Spleen (tissue), 11 donors: ENCODE data around the gene PRKCG. TPM values are rescaled to one million over a fixed set of nuclear protein-coding genes. Genes with fewer than 3 reads are reported as not detected.
"Not testable (repeated sequence)": the region's sequence is repeated elsewhere in the genome, so short reads cannot be mapped to it uniquely, and the experiment has no call there.

Source experiments
- DNase-seq: peaks from one replicate; pipeline ENCODE4 v3.0.0-alpha.2; 2020
- H3K27ac ChIP-seq, 8 donors: fragments of 200-600 bp; sonication (generic) in 7 of 8; 1 replicate in 4 of 8; 2 replicates in 4 of 8; pipeline versions ENCODE4 v1.5.0 to v1.8.0; 2016 to 2021; ENCODE audit warnings: inconsistent platforms in 4 of 8, mild to moderate bottlenecking in 4 of 8, moderate library complexity in 1 of 8
- H3K27me3 ChIP-seq, 7 donors: fragments of 200-600 bp; sonication (generic) in 6 of 7; replicated peaks in 1 of 7; 1 replicate in 4 of 7; 2 replicates in 3 of 7; pipeline versions ENCODE4 v1.5.0 to v1.8.0; 2016 to 2021; ENCODE audit warnings: inconsistent platforms in 3 of 7, mild to moderate bottlenecking in 1 of 7
- H3K36me3 ChIP-seq, 6 donors: fragments of 200-600 bp; sonication (generic) in 5 of 6; 1 replicate in 4 of 6; 2 replicates in 2 of 6; pipeline versions ENCODE4 v1.5.0 to v1.8.0; 2016 to 2021; ENCODE audit warnings: inconsistent platforms in 2 of 6
- H3K4me1 ChIP-seq, 6 donors: fragments of 200-600 bp; sonication (generic) in 5 of 6; 1 replicate in 3 of 6; 2 replicates in 3 of 6; pipeline versions ENCODE4 v1.5.0 to v1.8.0; 2016 to 2021; ENCODE audit warnings: inconsistent platforms in 3 of 6
- H3K4me3 ChIP-seq, 8 donors: fragments of 200-600 bp; sonication (generic) in 7 of 8; 1 replicate in 4 of 8; 2 replicates in 4 of 8; pipeline versions ENCODE4 v1.5.0 to v1.8.0; 2016 to 2021; ENCODE audit warnings: inconsistent platforms in 4 of 8, mild to moderate bottlenecking in 4 of 8, moderate library complexity in 2 of 8
- H3K9me3 ChIP-seq, 8 donors: fragments of 200-600 bp; sonication (generic) in 7 of 8; 1 replicate in 4 of 8; 2 replicates in 4 of 8; pipeline versions ENCODE4 v1.5.0 to v1.8.0; 2016 to 2021; ENCODE audit warnings: inconsistent platforms in 4 of 8
- CTCF ChIP-seq, 11 experiments: fragments of 200-600 bp in 7 of 11; fragments of 450-650 bp in 4 of 11; sonication (generic) in 4 of 11; IDR thresholded peaks in 8 of 11; conservative IDR thresholded peaks in 3 of 11; 1 replicate in 7 of 11; 2 replicates in 4 of 11; pipeline versions ENCODE4 v1.4.0 to v1.8.0; 2016 to 2021; ENCODE audit warnings: antibody characterized with exemption in 11 of 11, inconsistent platforms in 4 of 11, mild to moderate bottlenecking in 1 of 11
- POLR2A ChIP-seq, 3 donors: fragments of 450-650 bp; IDR thresholded peaks; one replicate each; pipeline ENCODE4 v1.5.1; 2017; ENCODE audit warnings: antibody characterized with exemption in 3 of 3, mild to moderate bottlenecking in 1 of 3
- POLR2AphosphoS5 ChIP-seq, 3 donors: sonication (generic); formaldehyde crosslinking; IDR thresholded peaks; one replicate each; pipeline ENCODE4 v1.5.1; 2017; ENCODE audit warnings: antibody characterized with exemption in 3 of 3
- whole genome bisulfite sequencing, 5 donors: extraction: QIAGEN DNeasy Blood & Tissue Kit in 3 of 5; methylation state at CpG; one replicate each; pipeline versions ENCODE4 v1.1.5 to v1.1.7; 2013 to 2018; 5-methylcytosine and 5-hydroxymethylcytosine counted together
- intact Hi-C: fragments of 100-400 bp; cut with DNase I; formaldehyde crosslinking; loops from one replicate; pipeline ENCODE4 v1.15.0; 2023; ENCODE audit warnings: low total_unique reads
- polyA plus RNA-seq, 3 donors: library from polyadenylated mRNA; stranded (reverse); fragments of 200-250 nt; gene quantifications; one replicate each; pipeline ENCODE4 v1.2.1, GENCODE V29; 2013
- total RNA-seq, 7 donors: library from RNA; depleted of rRNA in 3 of 7; stranded (reverse); fragments of >200 nt in 3 of 7; fragmentation: NEBNext Ultra II Directional in 4 of 7; extraction: Animal tissue kit (Norgen Biotek cat#: 25700) in 4 of 7; gene quantifications; one replicate each; pipeline versions ENCODE4 v1.1.0 to v1.2.1, GENCODE V29; 2016 to 2021
- donor health status: healthy with polysubstance abuse.
- donor health status: DM: no; HTN: no; CAD: no; lungs with moderate emphysema.
- donor health status: DM: no; HTN: no; CAD: no.
- donor health status: Bipolar disorder and iron deficiency.
- donor health status: healthy.
- donor health status: DM: no; HTN: no; CAD: no.
- donor health status: DM: yes; HTN: yes; CAD: no.

PRKCG gene
- total and polyA plus RNA-seq, 10 donors: 0.17 TPM; not detected in 9

- intact Hi-C loops: no loop called here
- WGBS, 5 donors: 85 to 96% (median 94%) methylated on average over 4 of the region's 4 CpGs
- Histone ChIP-seq H3K36me3 (no peaks in the 10 kb centered on the region), H3K9me3 (peaks cover 0 to 20% (median 0%) of the 10 kb centered on the region in 8 donors), H3K4me3 (no peak overlapping the region), H3K27me3 (peaks cover 0 to 91% (median 20%) of the 10 kb centered on the region in 7 donors), H3K27ac (no peak overlapping the region), H3K4me1 (no peaks in the 10 kb centered on the region)
- TF ChIP-seq POLR2AphosphoS5 (IDR thresholded peaks at IDR 0.05): no peak
- TF ChIP-seq CTCF (IDR thresholded peaks at IDR 0.05 in 8 of 11, conservative IDR thresholded peaks at IDR 0.05 in 3 of 11): no peak
- no peak for TF ChIP-seq POLR2A (IDR thresholded peaks at IDR 0.05)
- DNase-seq: no peak
Observed at GRCh38 chr19:53944933-53945332, 62.9 kb downstream of the PRKCG start.

DNA sequence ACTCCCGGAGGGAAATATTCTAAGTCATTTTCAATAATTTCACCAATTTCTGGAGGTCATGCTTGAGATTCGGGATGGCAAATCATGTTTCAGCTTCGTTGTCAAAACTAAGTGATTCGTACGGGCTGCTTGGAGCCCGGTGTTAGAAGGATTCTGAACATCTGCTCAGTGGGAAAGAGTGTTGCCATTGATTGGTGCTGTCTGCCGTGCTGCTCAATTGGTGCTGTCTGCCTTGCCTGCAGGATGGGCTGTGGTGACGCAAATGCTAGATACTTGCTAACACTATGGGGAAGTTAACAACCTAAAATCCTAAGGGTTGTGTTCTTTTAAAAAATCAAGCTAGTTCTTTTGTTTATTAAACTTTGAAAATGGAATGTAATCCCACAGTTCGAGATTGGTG, 63.4 kb downstream of the PRKCG start:
- 47 to 59% (median 51%) methylated on average over 9 of the region's 9 CpGs for WGBS, 5 donors
- no peaks in the 10 kb centered on the region for H3K4me1 ChIP-seq
- H3K27ac ChIP-seq: no peak overlapping the region
- TF ChIP-seq POLR2A (IDR thresholded peaks at IDR 0.05) (no peak), POLR2AphosphoS5 (IDR thresholded peaks at IDR 0.05) (no peak), CTCF (IDR thresholded peaks at IDR 0.05 in 8 of 11, conservative IDR thresholded peaks at IDR 0.05 in 3 of 11) (no peak)
- no peak overlapping the region for H3K4me3 ChIP-seq
- DNase-seq: no peak
- intact Hi-C loops: no loop called here
- peaks cover 0 to 89% (median 20%) of the 10 kb centered on the region in 7 donors for H3K27me3 ChIP-seq
- peaks cover 0 to 20% (median 0%) of the 10 kb centered on the region in 8 donors for H3K9me3 ChIP-seq
- no peaks in the 10 kb centered on the region for H3K36me3 ChIP-seq

GRCh38 chr19:53945998-53946397, 64.0 kb downstream of the PRKCG start:
- Histone ChIP-seq H3K4me3 (no peak overlapping the region), H3K27ac (no peak overlapping the region), H3K36me3 (no peaks in the 10 kb centered on the region), H3K27me3 (peaks cover 0 to 89% (median 20%) of the 10 kb centered on the region in 7 donors), H3K9me3 (peaks cover 0 to 20% (median 0%) of the 10 kb centered on the region in 8 donors), H3K4me1 (no peaks in the 10 kb centered on the region)
- no peak for DNase-seq
- WGBS, 5 donors: 93 to 100% (median 96%) methylated on average over 2 of the region's 2 CpGs
- intact Hi-C loops: no loop called here
- TF ChIP-seq CTCF (IDR thresholded peaks at IDR 0.05 in 8 of 11, conservative IDR thresholded peaks at IDR 0.05 in 3 of 11) (no peak), POLR2A (IDR thresholded peaks at IDR 0.05) (no peak), POLR2AphosphoS5 (IDR thresholded peaks at IDR 0.05) (no peak)

DNA sequence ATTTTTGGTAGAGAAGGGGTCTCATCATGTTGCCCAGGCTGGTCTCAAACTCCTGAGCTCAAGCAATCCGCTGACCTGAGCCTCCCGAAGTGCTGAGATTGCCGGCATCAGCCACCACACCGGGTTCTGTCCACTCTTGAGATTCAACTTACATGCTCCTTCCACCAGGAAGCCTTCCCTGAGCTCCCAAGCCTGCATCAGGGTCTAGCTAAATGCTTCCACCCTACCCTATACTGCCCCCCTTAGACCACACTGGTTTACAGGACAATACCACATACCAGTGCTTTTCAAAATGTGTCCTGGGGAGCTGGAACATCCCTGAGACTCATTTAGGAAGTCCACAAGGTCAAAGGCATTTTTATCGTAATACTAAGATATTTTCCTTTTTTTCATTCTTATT, 65.6 kb downstream of the PRKCG start:
- DNase-seq: no peak
- Histone ChIP-seq H3K27me3 (peaks cover 0 to 89% (median 9%) of the 10 kb centered on the region in 7 donors), H3K27ac (no peak overlapping the region), H3K36me3 (no peaks in the 10 kb centered on the region), H3K4me3 (no peak overlapping the region), H3K9me3 (peaks cover 0 to 6% (median 0%) of the 10 kb centered on the region in 8 donors), H3K4me1 (no peaks in the 10 kb centered on the region)
- intact Hi-C loops: no loop called here
- TF ChIP-seq POLR2AphosphoS5 (IDR thresholded peaks at IDR 0.05): no peak
- no peak for TF ChIP-seq POLR2A (IDR thresholded peaks at IDR 0.05)
- TF ChIP-seq CTCF (IDR thresholded peaks at IDR 0.05 in 8 of 11, conservative IDR thresholded peaks at IDR 0.05 in 3 of 11): no peak
- 62 to 73% (median 69%) methylated on average over 5 of the region's 5 CpGs for WGBS, 5 donors

DNA sequence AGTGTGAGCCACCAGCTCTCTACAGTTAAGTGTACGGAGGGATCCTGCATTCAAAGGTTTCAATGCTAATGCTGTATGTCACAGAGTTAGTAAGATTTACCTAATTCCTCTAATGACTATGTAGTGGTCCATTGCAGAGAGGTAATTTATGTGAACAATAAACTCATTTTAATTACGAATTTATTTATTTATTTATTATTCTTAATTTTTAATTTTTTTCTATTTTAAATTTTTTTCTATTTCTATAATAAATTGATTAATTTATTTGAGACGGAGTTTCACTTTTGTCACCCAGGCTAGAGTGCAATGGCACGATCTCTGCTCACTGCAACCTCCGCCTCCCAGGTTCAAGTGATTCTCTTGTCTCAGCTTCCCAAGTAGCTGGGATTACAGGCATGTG, 66.6 kb downstream of the PRKCG start:
- H3K36me3 ChIP-seq, DNase-seq, H3K9me3 ChIP-seq, H3K4me1 ChIP-seq, H3K27ac ChIP-seq, intact Hi-C loops, H3K4me3 ChIP-seq: not testable (repeated sequence)
- H3K27me3 ChIP-seq: peaks cover 0 to 89% (median 0%) of the 10 kb centered on the region in 7 donors
- 76 to 92% (median 87%) methylated on average over 5 of the region's 5 CpGs for WGBS, 5 donors
